Measurements from ENCODE around the gene IGSF21. TPM values are rescaled to one million over a fixed set of nuclear protein-coding genes. Genes with fewer than 3 reads are reported as not detected.

IGSF21 gene
- total RNA-seq, 1 experiment from 2014 or later = not detected

- ChIA-PET POLR2A (no interaction called here), CTCF (interaction anchor here (0.6 kb wide), 1 partner anchor 480 kb away, joined by 3 read pairs; no protein-coding TSS in a partner anchor)
- H3K4me1 Mint-ChIP-seq (ENCODE audit: insufficient read depth, unreplicated experiment) = peaks cover 7% of the 10 kb centered on the region
- BruUV-seq (replicated peaks) = no TSS peak
- no peak for TF ChIP-seq CTCF (IDR thresholded peaks at IDR 0.05; ENCODE audit: unreplicated experiment)
- H3K27ac Mint-ChIP-seq (ENCODE audit: low read depth, unreplicated experiment) = no peak overlapping the region
- H3K36me3 Mint-ChIP-seq (ENCODE audit: insufficient read depth, unreplicated experiment) = peaks cover 4% of the 10 kb centered on the region
- H3K4me3 Mint-ChIP-seq (ENCODE audit: unreplicated experiment) = no peak overlapping the region
- no peak for DNase-seq (ENCODE audit: unreplicated experiment)
- no peaks in the 10 kb centered on the region for H3K9me3 Mint-ChIP-seq (ENCODE audit: unreplicated experiment)
- intact Hi-C loops (cut with micrococcal nuclease) = loop anchor here (10.0 kb wide), 1 partner anchor 480 kb away; no protein-coding TSS in a partner anchor
- peaks cover 58% of the 10 kb centered on the region for H3K27me3 Mint-ChIP-seq (ENCODE audit: insufficient read depth, unreplicated experiment)
Measured at GRCh38 chr1:18104546-18105100, 3.0 kb upstream of the IGSF21 start.

GRCh38 chr1:18105196-18105595 is 2.4 kb upstream of the IGSF21 start:
- DNase-seq (ENCODE audit: unreplicated experiment) = no peak
- no TSS peak for BruUV-seq (replicated peaks)
- Mint-ChIP-seq H3K4me3 (ENCODE audit: unreplicated experiment) (no peak overlapping the region), H3K4me1 (ENCODE audit: insufficient read depth, unreplicated experiment) (peaks cover 7% of the 10 kb centered on the region), H3K27ac (ENCODE audit: low read depth, unreplicated experiment) (no peak overlapping the region), H3K27me3 (ENCODE audit: insufficient read depth, unreplicated experiment) (peaks cover 64% of the 10 kb centered on the region), H3K9me3 (ENCODE audit: unreplicated experiment) (no peaks in the 10 kb centered on the region), H3K36me3 (ENCODE audit: insufficient read depth, unreplicated experiment) (peaks cover 4% of the 10 kb centered on the region)
- no peak for TF ChIP-seq CTCF (IDR thresholded peaks at IDR 0.05; ENCODE audit: unreplicated experiment)
- CTCF ChIA-PET = no interaction called here
- POLR2A ChIA-PET = no interaction called here
- intact Hi-C loops (cut with micrococcal nuclease) = loop anchor here (10.0 kb wide), 1 partner anchor 480 kb away; no protein-coding TSS in a partner anchor

GRCh38 chr1:18108299-18109057 is 880 bp downstream of the IGSF21 start:
- POLR2A ChIA-PET = no interaction called here
- CTCF ChIA-PET = interaction anchor here (0.5 to 0.7 kb wide), 2 partner anchors 8 to 445 kb away, joined by 4 read pairs; no protein-coding TSS in a partner anchor
- DNase-seq (ENCODE audit: unreplicated experiment) = no peak

More at GRCh38 chr1:18108299-18109057, 880 bp downstream of the IGSF21 start:
- H3K36me3 Mint-ChIP-seq (ENCODE audit: insufficient read depth, unreplicated experiment) = peaks cover 3% of the 10 kb centered on the region
- peaks cover 74% of the 10 kb centered on the region for H3K27me3 Mint-ChIP-seq (ENCODE audit: insufficient read depth, unreplicated experiment)
- BruUV-seq (replicated peaks) = no TSS peak
- peaks cover 7% of the 10 kb centered on the region for H3K4me1 Mint-ChIP-seq (ENCODE audit: insufficient read depth, unreplicated experiment)
- no peak overlapping the region for H3K27ac Mint-ChIP-seq (ENCODE audit: low read depth, unreplicated experiment)
- no peak for TF ChIP-seq CTCF (IDR thresholded peaks at IDR 0.05; ENCODE audit: unreplicated experiment)
- H3K4me3 Mint-ChIP-seq (ENCODE audit: unreplicated experiment) = no peak overlapping the region
- H3K9me3 Mint-ChIP-seq (ENCODE audit: unreplicated experiment) = no peaks in the 10 kb centered on the region
- intact Hi-C loops (cut with micrococcal nuclease) = loop anchor here (10.0 kb wide), 1 partner anchor 476 kb away; no protein-coding TSS in a partner anchor
